ENCODE data around the gene MAP2. TPM values are rescaled to one million over a fixed set of nuclear protein-coding genes. Genes with fewer than 3 reads are reported as not detected.

The MAP2 gene
- total RNA-seq, 4 donors from 2014 or later = 7.4 to 124 (median 59.9) TPM

- no peak overlapping the region for H3K27ac ChIP-seq
- H3K4me3 ChIP-seq = no peak overlapping the region
- H3K36me3 ChIP-seq = no peaks in the 10 kb centered on the region
- no peaks in the 10 kb centered on the region for H3K4me1 ChIP-seq
- no peaks in the 10 kb centered on the region for H3K27me3 ChIP-seq
- TF ChIP-seq POLR2A (IDR thresholded peaks at IDR 0.05) (no peak), POLR2AphosphoS5 (IDR thresholded peaks at IDR 0.05) (no peak), EP300 (IDR thresholded peaks at IDR 0.05) (no peak), CTCF (IDR thresholded peaks at IDR 0.05) (no peak)
- no peaks in the 10 kb centered on the region for H3K9me3 ChIP-seq
- ATAC-seq = no peak
These were observed 205.8 kb downstream of the MAP2 start for GRCh38 chr2:209629597-209629996.

- H3K4me3 ChIP-seq = no peak overlapping the region
- TF ChIP-seq EP300 (IDR thresholded peaks at IDR 0.05) (no peak), POLR2A (IDR thresholded peaks at IDR 0.05) (no peak), POLR2AphosphoS5 (IDR thresholded peaks at IDR 0.05) (no peak), CTCF (IDR thresholded peaks at IDR 0.05) (no peak)
- no peaks in the 10 kb centered on the region for H3K27me3 ChIP-seq
- H3K4me1 ChIP-seq = no peaks in the 10 kb centered on the region
- no peak overlapping the region for H3K27ac ChIP-seq
- ATAC-seq = no peak
- no peaks in the 10 kb centered on the region for H3K9me3 ChIP-seq
- WGBS, 2 donors (ENCODE audit: low coverage in 1 of 2) = 66 to 73% methylated on average over 2 of the region's 2 CpGs
- no peaks in the 10 kb centered on the region for H3K36me3 ChIP-seq
These were observed 210.1 kb downstream of the MAP2 start for GRCh38 chr2:209633911-209634310.

GRCh38 chr2:209636076-209636475 is 212.2 kb downstream of the MAP2 start:
- Histone ChIP-seq H3K27ac (no peak overlapping the region), H3K4me1 (no peaks in the 10 kb centered on the region), H3K9me3 (no peaks in the 10 kb centered on the region), H3K4me3 (no peak overlapping the region), H3K27me3 (no peaks in the 10 kb centered on the region), H3K36me3 (no peaks in the 10 kb centered on the region)
- no peak for ATAC-seq
- TF ChIP-seq POLR2A (IDR thresholded peaks at IDR 0.05) (no peak), EP300 (IDR thresholded peaks at IDR 0.05) (no peak), CTCF (IDR thresholded peaks at IDR 0.05) (no peak), POLR2AphosphoS5 (IDR thresholded peaks at IDR 0.05) (no peak)

GRCh38 chr2:209637293-209637692 is 213.4 kb downstream of the MAP2 start:
- H3K36me3 ChIP-seq = no peaks in the 10 kb centered on the region
- no peak overlapping the region for H3K4me3 ChIP-seq
- no peak for TF ChIP-seq POLR2A (IDR thresholded peaks at IDR 0.05)
- TF ChIP-seq EP300 (IDR thresholded peaks at IDR 0.05) = no peak
- no peak for TF ChIP-seq POLR2AphosphoS5 (IDR thresholded peaks at IDR 0.05)
- no peak for TF ChIP-seq CTCF (IDR thresholded peaks at IDR 0.05)
- H3K4me1 ChIP-seq = no peaks in the 10 kb centered on the region
- H3K27me3 ChIP-seq = no peaks in the 10 kb centered on the region
- no peaks in the 10 kb centered on the region for H3K9me3 ChIP-seq
- ATAC-seq = no peak
- no peak overlapping the region for H3K27ac ChIP-seq
- 83 to 84% methylated on average over 2 to 3 of the region's 3 CpGs for WGBS, 2 donors (ENCODE audit: low coverage in 1 of 2)

GRCh38 chr2:209638346-209638745 is 214.5 kb downstream of the MAP2 start:
- no peak for TF ChIP-seq POLR2AphosphoS5 (IDR thresholded peaks at IDR 0.05)
- TF ChIP-seq CTCF (IDR thresholded peaks at IDR 0.05) = no peak
- TF ChIP-seq EP300 (IDR thresholded peaks at IDR 0.05) = no peak
- TF ChIP-seq POLR2A (IDR thresholded peaks at IDR 0.05) = no peak
- H3K27me3 ChIP-seq = no peaks in the 10 kb centered on the region
- H3K4me3 ChIP-seq = no peak overlapping the region
- H3K27ac ChIP-seq = no peak overlapping the region
- H3K9me3 ChIP-seq = no peaks in the 10 kb centered on the region
- WGBS, 2 donors (ENCODE audit: low coverage in 1 of 2) = 39% methylated on average over 2 of the region's 2 CpGs
- H3K36me3 ChIP-seq = no peaks in the 10 kb centered on the region
- no peak for ATAC-seq
- no peaks in the 10 kb centered on the region for H3K4me1 ChIP-seq
